Measurements from ENCODE around the gene ABLIM2. TPM values are rescaled to one million over a fixed set of nuclear protein-coding genes. Genes with fewer than 3 reads are reported as not detected.

ABLIM2 gene
- total RNA-seq, 1 experiment from 2014 or later = 6.1 TPM

DNA sequence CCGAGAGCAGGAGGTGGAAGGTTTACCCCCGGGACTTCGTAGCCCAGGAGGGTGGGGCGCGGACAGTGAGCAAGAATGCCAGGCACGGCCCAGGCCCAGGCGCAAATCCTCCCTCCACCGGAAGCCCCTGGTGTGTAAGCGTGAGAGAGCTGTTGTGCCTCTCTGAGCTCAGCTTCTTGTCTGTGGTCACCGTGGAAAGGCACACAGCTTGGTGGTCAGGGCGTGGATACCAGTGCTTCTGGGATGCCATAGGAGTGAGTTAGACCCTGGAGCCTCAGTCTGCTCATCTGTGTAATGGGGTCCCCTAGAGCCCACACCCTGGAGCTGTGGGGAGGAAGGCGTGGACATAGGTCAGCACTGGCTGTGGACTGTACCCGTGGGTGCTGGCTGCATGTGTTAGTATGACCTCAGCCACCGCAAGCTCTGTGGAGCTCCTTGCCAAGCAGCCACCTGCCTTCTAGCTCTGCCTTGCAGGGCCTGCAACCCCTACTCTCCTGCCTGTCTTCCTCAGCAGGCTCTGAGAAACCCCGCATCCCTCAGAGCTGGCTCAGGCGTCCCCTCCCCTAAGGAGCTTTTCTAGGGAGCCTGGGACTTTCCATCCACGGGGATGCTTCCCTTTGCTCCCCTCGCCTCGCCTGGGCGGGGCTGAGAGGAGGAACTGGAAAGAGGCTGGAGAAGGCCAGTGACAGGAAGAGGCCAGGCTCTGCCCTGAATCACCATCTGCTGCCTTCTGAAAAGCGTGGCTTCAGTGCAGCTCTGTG, 190.9 kb downstream of the ABLIM2 start:
- ChIA-PET POLR2A (no interaction called here), RAD21 (ENCODE audit: low non-redundant PET in 1 of 2, low total read pairs in 2 of 2, uncharacterized antibody in 2 of 2, unreplicated experiment in 2 of 2) (no interaction called here), CTCF (no interaction called here)
- Histone ChIP-seq H3K36me3 (ENCODE audit: control insufficient read depth in 1 of 2, insufficient read depth in 2 of 2, low read length in 2 of 2) (no peaks in the 10 kb centered on the region), H3K79me2 (ENCODE audit: insufficient read depth, low read length) (no peaks in the 10 kb centered on the region), H4K20me1 (ENCODE audit: insufficient read depth) (no peaks in the 10 kb centered on the region), H3K9ac (ENCODE audit: low read length) (no peak overlapping the region), H3K9me2 (ENCODE audit: insufficient read depth) (no peaks in the 10 kb centered on the region), H3K4me2 (ENCODE audit: low read length) (no peak overlapping the region), H2AFZ (ENCODE audit: low read depth, low read length, poor library complexity, severe bottlenecking) (no peak overlapping the region), H3K4me3 (replicated peaks in 1 of 2; ENCODE audit: low read depth in 1 of 2, low read length in 2 of 2) (no peak overlapping the region), H3K27ac (ENCODE audit: low read depth, low read length) (no peak overlapping the region; the same call in 1 of the 2 replicates), H3K27me3 (ENCODE audit: insufficient read depth, low read length) (no peaks in the 10 kb centered on the region), H3K4me1 (ENCODE audit: control insufficient read depth in 1 of 2, insufficient read depth in 2 of 2, low read length in 2 of 2) (peaks cover 45 to 66% of the 10 kb centered on the region in 2 experiments), H3K9me3 (ENCODE audit: control insufficient read depth in 1 of 2, insufficient read depth in 1 of 2, low read depth in 1 of 2, low read length in 2 of 2) (no peaks in the 10 kb centered on the region)
- TF ChIP-seq TCF7L2 (IDR thresholded peaks at IDR 0.05; ENCODE audit: borderline replicate concordance, extremely low read depth, insufficient read depth, insufficient read length) = no peak
- ATAC-seq (no peak), DNase-seq (ENCODE audit: low read depth, low spot score) (no peak)
- intact Hi-C loops (cut with micrococcal nuclease) = no loop called here
- no TSS peak for BruUV-seq (replicated peaks)

DNA sequence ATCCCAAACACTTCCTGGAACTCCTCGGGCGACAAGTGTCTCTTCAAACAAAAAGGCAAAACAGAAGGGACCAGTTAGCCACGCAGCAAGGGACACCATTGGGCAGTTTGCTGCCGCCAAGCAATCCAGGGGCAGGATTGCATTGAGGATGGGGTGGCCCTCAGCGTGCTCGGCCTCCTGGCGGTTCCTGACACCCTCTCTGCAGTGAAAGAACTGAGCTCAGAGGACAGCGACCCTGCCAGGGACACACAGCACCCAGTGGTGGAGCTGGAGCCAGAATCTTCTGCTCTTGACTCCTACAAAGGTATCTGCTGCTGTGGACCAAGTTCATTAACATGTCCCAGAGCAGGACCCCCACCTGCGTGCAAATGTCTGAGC, 191.6 kb downstream of the ABLIM2 start:
- no peak overlapping the region for H3K27ac ChIP-seq (ENCODE audit: low read depth, low read length)
- H3K9ac ChIP-seq (ENCODE audit: low read length) = no peak overlapping the region
- H3K27me3 ChIP-seq (ENCODE audit: insufficient read depth, low read length) = no peaks in the 10 kb centered on the region
- H3K4me3 ChIP-seq (replicated peaks in 1 of 2; ENCODE audit: low read depth in 1 of 2, low read length in 2 of 2) = no peak overlapping the region
- RAD21 ChIA-PET (ENCODE audit: low non-redundant PET in 1 of 2, low total read pairs in 2 of 2, uncharacterized antibody in 2 of 2, unreplicated experiment in 2 of 2) = no interaction called here
- POLR2A ChIA-PET = no interaction called here
- no peaks in the 10 kb centered on the region for H4K20me1 ChIP-seq (ENCODE audit: insufficient read depth)
- H3K9me3 ChIP-seq (ENCODE audit: control insufficient read depth in 1 of 2, insufficient read depth in 1 of 2, low read depth in 1 of 2, low read length in 2 of 2) = no peaks in the 10 kb centered on the region
- no peaks in the 10 kb centered on the region for H3K79me2 ChIP-seq (ENCODE audit: insufficient read depth, low read length)
- CTCF ChIA-PET = no interaction called here
- TF ChIP-seq, protein P1, sequence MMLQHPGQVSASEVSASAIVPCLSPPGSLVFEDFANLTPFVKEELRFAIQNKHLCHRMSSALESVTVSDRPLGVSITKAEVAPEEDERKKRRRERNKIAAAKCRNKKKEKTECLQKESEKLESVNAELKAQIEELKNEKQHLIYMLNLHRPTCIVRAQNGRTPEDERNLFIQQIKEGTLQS (IDR thresholded peaks at IDR 0.05) = no peak
- TF ChIP-seq ZFX (IDR thresholded peaks at IDR 0.05) (no peak), YY1 (IDR thresholded peaks at IDR 0.05; ENCODE audit: extremely low read depth, insufficient replicate concordance, low read depth, low read length) (no peak), TCF7L2 (IDR thresholded peaks at IDR 0.05; ENCODE audit: borderline replicate concordance, extremely low read depth, insufficient read depth, insufficient read length) (no peak), POLR2AphosphoS5 (IDR thresholded peaks at IDR 0.05; ENCODE audit: low read depth, low read length) (no peak), ZNF274 (IDR thresholded peaks at IDR 0.05; ENCODE audit: low read depth, low read length) (no peak), EZH2 (IDR thresholded peaks at IDR 0.05) (no peak), CBX3 (IDR thresholded peaks at IDR 0.05; ENCODE audit: low read depth) (no peak), EZH2phosphoT487 (IDR thresholded peaks at IDR 0.05; ENCODE audit: borderline replicate concordance) (no peak), SIN3A (IDR thresholded peaks at IDR 0.05; ENCODE audit: low read depth) (no peak)
- TF ChIP-seq, protein P2, sequence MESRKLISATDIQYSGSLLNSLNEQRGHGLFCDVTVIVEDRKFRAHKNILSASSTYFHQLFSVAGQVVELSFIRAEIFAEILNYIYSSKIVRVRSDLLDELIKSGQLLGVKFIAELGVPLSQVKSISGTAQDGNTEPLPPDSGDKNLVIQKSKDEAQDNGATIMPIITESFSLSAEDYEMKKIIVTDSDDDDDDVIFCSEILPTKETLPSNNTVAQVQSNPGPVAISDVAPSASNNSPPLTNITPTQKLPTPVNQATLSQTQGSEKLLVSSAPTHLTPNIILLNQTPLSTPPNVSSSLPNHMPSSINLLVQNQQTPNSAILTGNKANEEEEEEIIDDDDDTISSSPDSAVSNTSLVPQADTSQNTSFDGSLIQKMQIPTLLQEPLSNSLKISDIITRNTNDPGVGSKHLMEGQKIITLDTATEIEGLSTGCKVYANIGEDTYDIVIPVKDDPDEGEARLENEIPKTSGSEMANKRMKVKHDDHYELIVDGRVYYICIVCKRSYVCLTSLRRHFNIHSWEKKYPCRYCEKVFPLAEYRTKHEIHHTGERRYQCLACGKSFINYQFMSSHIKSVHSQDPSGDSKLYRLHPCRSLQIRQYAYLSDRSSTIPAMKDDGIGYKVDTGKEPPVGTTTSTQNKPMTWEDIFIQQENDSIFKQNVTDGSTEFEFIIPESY (IDR thresholded peaks at IDR 0.05; ENCODE audit: extremely low read depth, insufficient replicate concordance, low read length) = no peak
- TF ChIP-seq, protein P3, sequence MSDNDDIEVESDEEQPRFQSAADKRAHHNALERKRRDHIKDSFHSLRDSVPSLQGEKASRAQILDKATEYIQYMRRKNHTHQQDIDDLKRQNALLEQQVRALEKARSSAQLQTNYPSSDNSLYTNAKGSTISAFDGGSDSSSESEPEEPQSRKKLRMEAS (IDR thresholded peaks at IDR 0.05) = no peak
- BruUV-seq (replicated peaks) = no TSS peak
- intact Hi-C loops (cut with micrococcal nuclease) = no loop called here
- no peaks in the 10 kb centered on the region for H3K36me3 ChIP-seq (ENCODE audit: control insufficient read depth in 1 of 2, insufficient read depth in 2 of 2, low read length in 2 of 2)
- no peak overlapping the region for H3K4me2 ChIP-seq (ENCODE audit: low read length)
- ATAC-seq (no peak), DNase-seq (ENCODE audit: low read depth, low spot score) (no peak)
- H3K4me1 ChIP-seq (ENCODE audit: control insufficient read depth in 1 of 2, insufficient read depth in 2 of 2, low read length in 2 of 2) = peaks cover 39 to 60% of the 10 kb centered on the region in 2 experiments
- H2AFZ ChIP-seq (ENCODE audit: low read depth, low read length, poor library complexity, severe bottlenecking) = no peak overlapping the region
- H3K9me2 ChIP-seq (ENCODE audit: insufficient read depth) = no peaks in the 10 kb centered on the region
